Measurements from ENCODE around the gene RAB3C.
"Not testable (repeated sequence)": the region's sequence is repeated elsewhere in the genome, so short reads cannot be mapped to it uniquely, and the experiment has no call there.

The RAB3C gene

GRCh38 chr5:58582803-58583491, at the start of gene RAB3C:
RAB3C (plus strand) TSS chr5:58583075; CDS start chr5:58583209, 134 bp downstream.
- Histone ChIP-seq H3K36me3 (ENCODE audit: insufficient read depth, low read length) (no peaks in the 10 kb centered on the region), H3K9ac (ENCODE audit: insufficient read length) (peak within 1 kb of the TSS; percentile 35), H3K4me3 (peak within 1 kb of the TSS; percentile 93), H3K9me3 (ENCODE audit: low read depth, low read length) (no peaks in the 10 kb centered on the region), H3K27ac (no peak within 1 kb of the TSS)
- TF ChIP-seq POLR2AphosphoS5 (IDR thresholded peaks at IDR 0.05; ENCODE audit: borderline replicate concordance, low read depth, low read length): no peak
- TF ChIP-seq EZH2 (IDR thresholded peaks at IDR 0.05): no peak
- no peak for TF ChIP-seq FOXP2 (optimal IDR thresholded peaks at IDR 0.05; ENCODE audit: control extremely low read depth, extremely low read length, insufficient read depth)
- DNase-seq (ENCODE audit: low read depth, low spot score): peak; percentile 35

- DNase-seq (ENCODE audit: low read depth, low spot score); H3K9me3 ChIP-seq (ENCODE audit: low read depth, low read length); H3K4me3 ChIP-seq; H3K36me3 ChIP-seq (ENCODE audit: insufficient read depth, low read length); H3K27ac ChIP-seq; H3K9ac ChIP-seq (ENCODE audit: insufficient read length): not testable (repeated sequence)
Measured at GRCh38 chr5:58541935-58542334, 40.9 kb upstream of the RAB3C start.

GRCh38 chr5:58542709-58543108, 40.2 kb upstream of the RAB3C start:
- H3K4me3 ChIP-seq: no peak overlapping the region
- no peak for TF ChIP-seq EZH2 (IDR thresholded peaks at IDR 0.05)
- TF ChIP-seq FOXP2 (optimal IDR thresholded peaks at IDR 0.05; ENCODE audit: control extremely low read depth, extremely low read length, insufficient read depth): no peak
- TF ChIP-seq POLR2AphosphoS5 (IDR thresholded peaks at IDR 0.05; ENCODE audit: borderline replicate concordance, low read depth, low read length): no peak
- no peaks in the 10 kb centered on the region for H3K36me3 ChIP-seq (ENCODE audit: insufficient read depth, low read length)
- no peak for DNase-seq (ENCODE audit: low read depth, low spot score)
- H3K9ac ChIP-seq (ENCODE audit: insufficient read length): no peak overlapping the region
- H3K9me3 ChIP-seq (ENCODE audit: low read depth, low read length): no peaks in the 10 kb centered on the region
- no peak overlapping the region for H3K27ac ChIP-seq

GRCh38 chr5:58543723-58544122, 39.2 kb upstream of the RAB3C start:
- H3K9ac ChIP-seq (ENCODE audit: insufficient read length): no peak overlapping the region
- no peak for TF ChIP-seq EZH2 (IDR thresholded peaks at IDR 0.05)
- no peak for TF ChIP-seq FOXP2 (optimal IDR thresholded peaks at IDR 0.05; ENCODE audit: control extremely low read depth, extremely low read length, insufficient read depth)
- no peak for TF ChIP-seq POLR2AphosphoS5 (IDR thresholded peaks at IDR 0.05; ENCODE audit: borderline replicate concordance, low read depth, low read length)
- H3K27ac ChIP-seq: no peak overlapping the region
- no peaks in the 10 kb centered on the region for H3K9me3 ChIP-seq (ENCODE audit: low read depth, low read length)
- H3K4me3 ChIP-seq: no peak overlapping the region
- no peaks in the 10 kb centered on the region for H3K36me3 ChIP-seq (ENCODE audit: insufficient read depth, low read length)
- DNase-seq (ENCODE audit: low read depth, low spot score): no peak

- H3K4me3 ChIP-seq: no peak overlapping the region; the same call in 1 of the 2 replicates
- no peaks in the 10 kb centered on the region for H3K9me3 ChIP-seq (ENCODE audit: low read depth, low read length)
- DNase-seq (ENCODE audit: low read depth, low spot score): no peak
- H3K9ac ChIP-seq (ENCODE audit: insufficient read length): no peak overlapping the region
- TF ChIP-seq FOXP2 (optimal IDR thresholded peaks at IDR 0.05; ENCODE audit: control extremely low read depth, extremely low read length, insufficient read depth) (no peak), POLR2AphosphoS5 (IDR thresholded peaks at IDR 0.05; ENCODE audit: borderline replicate concordance, low read depth, low read length) (no peak), EZH2 (IDR thresholded peaks at IDR 0.05) (no peak)
- H3K27ac ChIP-seq: peak overlapping the region; percentile 26; the same call in 1 of the 2 replicates
- H3K36me3 ChIP-seq (ENCODE audit: insufficient read depth, low read length): no peaks in the 10 kb centered on the region
Measured at GRCh38 chr5:58544195-58544594, 38.7 kb upstream of the RAB3C start.

- Histone ChIP-seq H3K9me3 (ENCODE audit: low read depth, low read length) (no peaks in the 10 kb centered on the region), H3K4me3 (peak overlapping the region; percentile 23), H3K36me3 (ENCODE audit: insufficient read depth, low read length) (no peaks in the 10 kb centered on the region), H3K27ac (peak overlapping the region; percentile 26; the same call in 1 of the 2 replicates), H3K9ac (ENCODE audit: insufficient read length) (no peak overlapping the region)
- TF ChIP-seq FOXP2 (optimal IDR thresholded peaks at IDR 0.05; ENCODE audit: control extremely low read depth, extremely low read length, insufficient read depth) (no peak), POLR2AphosphoS5 (IDR thresholded peaks at IDR 0.05; ENCODE audit: borderline replicate concordance, low read depth, low read length) (no peak), EZH2 (IDR thresholded peaks at IDR 0.05) (no peak)
- no peak for DNase-seq (ENCODE audit: low read depth, low spot score)
Measured at GRCh38 chr5:58544926-58545325, 37.9 kb upstream of the RAB3C start.

- Histone ChIP-seq H3K9me3 (ENCODE audit: low read depth, low read length) (no peaks in the 10 kb centered on the region), H3K27ac (no peak overlapping the region), H3K4me3 (no peak overlapping the region), H3K9ac (ENCODE audit: insufficient read length) (no peak overlapping the region), H3K36me3 (ENCODE audit: insufficient read depth, low read length) (no peaks in the 10 kb centered on the region)
- no peak for DNase-seq (ENCODE audit: low read depth, low spot score)
- TF ChIP-seq EZH2 (IDR thresholded peaks at IDR 0.05): no peak
- no peak for TF ChIP-seq POLR2AphosphoS5 (IDR thresholded peaks at IDR 0.05; ENCODE audit: borderline replicate concordance, low read depth, low read length)
- TF ChIP-seq FOXP2 (optimal IDR thresholded peaks at IDR 0.05; ENCODE audit: control extremely low read depth, extremely low read length, insufficient read depth): no peak
Measured at GRCh38 chr5:58545912-58546311, 37.0 kb upstream of the RAB3C start.

- Histone ChIP-seq H3K9me3 (ENCODE audit: low read depth, low read length) (no peaks in the 10 kb centered on the region), H3K27ac (no peak overlapping the region), H3K36me3 (ENCODE audit: insufficient read depth, low read length) (no peaks in the 10 kb centered on the region), H3K9ac (ENCODE audit: insufficient read length) (no peak overlapping the region), H3K4me3 (no peak overlapping the region)
- no peak for DNase-seq (ENCODE audit: low read depth, low spot score)
- TF ChIP-seq FOXP2 (optimal IDR thresholded peaks at IDR 0.05; ENCODE audit: control extremely low read depth, extremely low read length, insufficient read depth): no peak
- TF ChIP-seq POLR2AphosphoS5 (IDR thresholded peaks at IDR 0.05; ENCODE audit: borderline replicate concordance, low read depth, low read length): no peak
- TF ChIP-seq EZH2 (IDR thresholded peaks at IDR 0.05): no peak
Measured at GRCh38 chr5:58548068-58548467, 34.8 kb upstream of the RAB3C start.

- Histone ChIP-seq H3K9me3 (ENCODE audit: low read depth, low read length) (no peaks in the 10 kb centered on the region), H3K27ac (no peak overlapping the region), H3K9ac (ENCODE audit: insufficient read length) (no peak overlapping the region), H3K4me3 (no peak overlapping the region), H3K36me3 (ENCODE audit: insufficient read depth, low read length) (no peaks in the 10 kb centered on the region)
- no peak for DNase-seq (ENCODE audit: low read depth, low spot score)
- no peak for TF ChIP-seq EZH2 (IDR thresholded peaks at IDR 0.05)
- no peak for TF ChIP-seq FOXP2 (optimal IDR thresholded peaks at IDR 0.05; ENCODE audit: control extremely low read depth, extremely low read length, insufficient read depth)
- no peak for TF ChIP-seq POLR2AphosphoS5 (IDR thresholded peaks at IDR 0.05; ENCODE audit: borderline replicate concordance, low read depth, low read length)
Measured at GRCh38 chr5:58551492-58551891, 31.4 kb upstream of the RAB3C start.

GRCh38 chr5:58557665-58558338, 25.1 kb upstream of the RAB3C start:
- not testable (repeated sequence) for H3K9ac ChIP-seq (ENCODE audit: insufficient read length); H3K36me3 ChIP-seq (ENCODE audit: insufficient read depth, low read length); H3K27ac ChIP-seq; H3K9me3 ChIP-seq (ENCODE audit: low read depth, low read length); H3K4me3 ChIP-seq; DNase-seq (ENCODE audit: low read depth, low spot score)

GRCh38 chr5:58563016-58563700, 19.7 kb upstream of the RAB3C start:
- not testable (repeated sequence) for H3K27ac ChIP-seq; DNase-seq (ENCODE audit: low read depth, low spot score); H3K36me3 ChIP-seq (ENCODE audit: insufficient read depth, low read length); H3K9ac ChIP-seq (ENCODE audit: insufficient read length); H3K9me3 ChIP-seq (ENCODE audit: low read depth, low read length); H3K4me3 ChIP-seq

All from SK-N-MC (cell line).